Activated CD8-positive, alpha-beta memory T cell treated with anti-CD3 and anti-CD28 coated beads for 4 hours (primary cell): Measurements from ENCODE around the gene SFXN5.

Experiments used
- DNase-seq, 2 donors: peaks; one replicate each; pipeline ENCODE4 v3.0.0-alpha.2; 2020; ENCODE audit warnings: low read depth in 2 of 2

Gene SFXN5

GRCh38 chr2:73020657-73021370, 50.7 kb downstream of the SFXN5 start:
- no peak for DNase-seq

GRCh38 chr2:73020306-73020656, 51.2 kb downstream of the SFXN5 start:
- DNase-seq: no peak

- no peak for DNase-seq
Measured at GRCh38 chr2:73018188-73018825, 53.2 kb downstream of the SFXN5 start.

- DNase-seq: no peak
Measured at GRCh38 chr2:73013936-73014335, 57.6 kb downstream of the SFXN5 start.

- DNase-seq: no peak
Measured at GRCh38 chr2:73009177-73009839, 62.2 kb downstream of the SFXN5 start.

- DNase-seq: no peak
Measured at GRCh38 chr2:73008766-73009135, 62.8 kb downstream of the SFXN5 start.

- no peak for DNase-seq
Measured at GRCh38 chr2:73007991-73008765, 63.3 kb downstream of the SFXN5 start.

- DNase-seq: no peak
Measured at GRCh38 chr2:73006969-73007710, 64.4 kb downstream of the SFXN5 start.

GRCh38 chr2:73004889-73005596, 66.5 kb downstream of the SFXN5 start:
- no peak for DNase-seq

- no peak for DNase-seq
Measured at GRCh38 chr2:73004466-73004865, 67.0 kb downstream of the SFXN5 start.

GRCh38 chr2:73003027-73003426, 68.5 kb downstream of the SFXN5 start:
- DNase-seq: no peak

GRCh38 chr2:73000808-73001570, 70.5 kb downstream of the SFXN5 start:
- DNase-seq: no peak

GRCh38 chr2:72999729-73000725, 71.5 kb downstream of the SFXN5 start:
- DNase-seq: no peak

- DNase-seq: no peak
Measured at GRCh38 chr2:72998724-72999123, 72.8 kb downstream of the SFXN5 start.

GRCh38 chr2:72998234-72998651, 73.3 kb downstream of the SFXN5 start:
- no peak for DNase-seq

- no peak for DNase-seq
Measured at GRCh38 chr2:72996117-72996502, 75.4 kb downstream of the SFXN5 start.

- DNase-seq: no peak
Measured at GRCh38 chr2:72995430-72996116, 75.9 kb downstream of the SFXN5 start.

GRCh38 chr2:72994991-72995380, 76.5 kb downstream of the SFXN5 start:
- no peak for DNase-seq
